HEK293 (cell line): ENCODE measurements around the gene STK39.

ENCODE experiments used
- CTCF ChIA-PET: fragments of 350-600 bp; formaldehyde crosslinking; extraction: SDS; loops from one replicate; lab custom pipeline; 2021; ENCODE audit warnings: antibody characterized with exemption; lab: Yijun Ruan, JAX
- POLR2A ChIA-PET: fragments of 300-600 bp; formaldehyde crosslinking; extraction: SDS; loops from one replicate; lab custom pipeline; 2020; ENCODE audit warnings: antibody characterized with exemption, inconsistent platforms; lab: Yijun Ruan, JAX
- H3K27ac ChIP-seq: fragments of 200-500 bp; sonication (Bioruptor generic); 2 replicates; pipeline ENCODE4 v1.5.1; 2014; ENCODE audit warnings: low read depth, low read length, control low read depth, inconsistent platforms; ENCODE audit errors: extremely low read depth
- H3K36me3 ChIP-seq, 2 experiments: fragments of 200-500 bp in 1 of 2; sonication (Bioruptor generic) in 1 of 2; 1 replicate in 1 of 2; 2 replicates in 1 of 2; pipeline ENCODE4 v1.5.1; 2014 to 2017; ENCODE audit warnings: inconsistent platforms in 2 of 2, low read length in 2 of 2; ENCODE audit not compliant: control insufficient read depth in 2 of 2, insufficient read depth in 1 of 2
- H3K4me1 ChIP-seq: fragments of 200-500 bp; sonication (Bioruptor generic); 2 replicates; pipeline ENCODE4 v1.5.1; 2014; ENCODE audit warnings: mild to moderate bottlenecking, low read length, inconsistent platforms; ENCODE audit not compliant: control insufficient read depth, insufficient read depth
- H3K4me3 ChIP-seq: 2 replicates; pipeline ENCODE4 v1.5.1; 2011; ENCODE audit warnings: low read depth, mild to moderate bottlenecking, control low read depth, low read length, moderate library complexity
- H3K9me3 ChIP-seq: fragments of 200-500 bp; sonication (Bioruptor generic); 2 replicates; pipeline ENCODE4 v1.5.1; 2014; ENCODE audit warnings: low read depth, low read length, inconsistent platforms; ENCODE audit not compliant: control insufficient read depth, insufficient read depth
- GLIS2 ChIP-seq: fragments of 450-650 bp; formaldehyde crosslinking; IDR thresholded peaks from 2 replicates; pipeline ENCODE4 v1.5.1; 2016; ENCODE audit warnings: missing biosample characterization, missing genetic modification characterization
- IKZF3 ChIP-seq: fragments of 450-650 bp; IDR thresholded peaks from 2 replicates; pipeline ENCODE4 v1.5.0; 2018; ENCODE audit warnings: missing biosample characterization, mild to moderate bottlenecking, missing genetic modification characterization, moderate library complexity
- KLF9 ChIP-seq: fragments of 450-650 bp; formaldehyde crosslinking; IDR thresholded peaks from 2 replicates; pipeline ENCODE4 v1.5.1; 2016; ENCODE audit warnings: missing biosample characterization, missing genetic modification characterization, low read depth
- MZF1 ChIP-seq: fragments of 450-650 bp; formaldehyde crosslinking; IDR thresholded peaks from 2 replicates; pipeline ENCODE4 v1.5.1; 2017; ENCODE audit warnings: missing biosample characterization, missing genetic modification characterization, borderline replicate concordance
- PRDM1 ChIP-seq: fragments of 450-650 bp; formaldehyde crosslinking; IDR thresholded peaks from 2 replicates; pipeline ENCODE4; 2016; ENCODE audit warnings: missing biosample characterization, missing genetic modification characterization
- SALL2 ChIP-seq: fragments of 450-650 bp; formaldehyde crosslinking; IDR thresholded peaks from 2 replicates; pipeline ENCODE4 v1.5.0; 2017; ENCODE audit warnings: missing biosample characterization, mild to moderate bottlenecking, missing genetic modification characterization, borderline replicate concordance
- SP2 ChIP-seq: fragments of 450-650 bp; formaldehyde crosslinking; IDR thresholded peaks from 2 replicates; pipeline ENCODE4 v1.5.1; 2016; ENCODE audit warnings: missing biosample characterization, missing genetic modification characterization
- ZBTB20 ChIP-seq: fragments of 450-650 bp; formaldehyde crosslinking; IDR thresholded peaks from 2 replicates; pipeline ENCODE4 v1.5.1; 2016; ENCODE audit warnings: missing biosample characterization, missing genetic modification characterization
- ZNF16 ChIP-seq: fragments of 450-650 bp; formaldehyde crosslinking; IDR thresholded peaks from 2 replicates; pipeline ENCODE4 v1.5.1; 2016; ENCODE audit warnings: low read depth, missing biosample characterization, missing genetic modification characterization
- ZNF174 ChIP-seq: fragments of 450-650 bp; formaldehyde crosslinking; IDR thresholded peaks from 2 replicates; pipeline ENCODE4 v1.5.0; 2017; ENCODE audit warnings: missing biosample characterization, mild to moderate bottlenecking, missing genetic modification characterization
- ZNF354C ChIP-seq: fragments of 450-650 bp; formaldehyde crosslinking; IDR thresholded peaks from 2 replicates; pipeline ENCODE4 v1.5.1; 2016; ENCODE audit warnings: missing biosample characterization, missing genetic modification characterization, low read depth, borderline replicate concordance
- ZNF391 ChIP-seq: fragments of 450-650 bp; formaldehyde crosslinking; IDR thresholded peaks from 2 replicates; pipeline ENCODE4 v1.5.1; 2016; ENCODE audit warnings: low read depth, missing biosample characterization, missing genetic modification characterization, borderline replicate concordance
- ZNF555 ChIP-seq: fragments of 450-650 bp; formaldehyde crosslinking; conservative IDR thresholded peaks from 2 replicates; pipeline ENCODE4 v1.5.1; 2017; ENCODE audit warnings: missing biosample characterization, mild to moderate bottlenecking, missing genetic modification characterization, inconsistent platforms
- ZNF560 ChIP-seq: fragments of 450-650 bp; formaldehyde crosslinking; IDR thresholded peaks from 2 replicates; pipeline ENCODE4 v1.5.1; 2017; ENCODE audit warnings: missing biosample characterization, missing genetic modification characterization, borderline replicate concordance
- ZNF664 ChIP-seq: fragments of 450-650 bp; formaldehyde crosslinking; IDR thresholded peaks from 2 replicates; pipeline ENCODE4 v1.5.1; 2016; ENCODE audit warnings: missing biosample characterization, missing genetic modification characterization
- ZNF670 ChIP-seq: fragments of 450-650 bp; formaldehyde crosslinking; IDR thresholded peaks from 2 replicates; pipeline ENCODE4 v1.5.1; 2016; ENCODE audit warnings: missing biosample characterization, missing genetic modification characterization, low read depth
- ZNF76 ChIP-seq: fragments of 450-650 bp; formaldehyde crosslinking; IDR thresholded peaks from 2 replicates; pipeline ENCODE4; 2016; ENCODE audit warnings: low read depth, missing biosample characterization, missing genetic modification characterization, borderline replicate concordance
- ZNF768 ChIP-seq: fragments of 450-650 bp; formaldehyde crosslinking; IDR thresholded peaks from 2 replicates; pipeline ENCODE4 v1.5.1; 2018; ENCODE audit warnings: missing biosample characterization, mild to moderate bottlenecking, missing genetic modification characterization
- ZNF837 ChIP-seq: fragments of 450-650 bp; formaldehyde crosslinking; IDR thresholded peaks from 2 replicates; pipeline ENCODE4 v1.5.1; 2016; ENCODE audit warnings: missing biosample characterization, missing genetic modification characterization
- TF ChIP-seq, protein P1 (sequence below): IDR thresholded peaks from 2 replicates; pipeline ENCODE4 v1.6.1; 2011; ENCODE audit warnings: mild to moderate bottlenecking, low read depth, low read length, borderline replicate concordance
- TF ChIP-seq, protein P2 (sequence below): fragments of 450-650 bp; formaldehyde crosslinking; IDR thresholded peaks from 2 replicates; pipeline ENCODE4 v1.5.1; 2016; ENCODE audit warnings: missing biosample characterization, missing genetic modification characterization
- TF ChIP-seq, protein P3 (sequence below): fragments of 450-650 bp; formaldehyde crosslinking; IDR thresholded peaks from 2 replicates; pipeline ENCODE4 v1.5.1; 2016; ENCODE audit warnings: missing biosample characterization, missing genetic modification characterization

Gene STK39

DNA sequence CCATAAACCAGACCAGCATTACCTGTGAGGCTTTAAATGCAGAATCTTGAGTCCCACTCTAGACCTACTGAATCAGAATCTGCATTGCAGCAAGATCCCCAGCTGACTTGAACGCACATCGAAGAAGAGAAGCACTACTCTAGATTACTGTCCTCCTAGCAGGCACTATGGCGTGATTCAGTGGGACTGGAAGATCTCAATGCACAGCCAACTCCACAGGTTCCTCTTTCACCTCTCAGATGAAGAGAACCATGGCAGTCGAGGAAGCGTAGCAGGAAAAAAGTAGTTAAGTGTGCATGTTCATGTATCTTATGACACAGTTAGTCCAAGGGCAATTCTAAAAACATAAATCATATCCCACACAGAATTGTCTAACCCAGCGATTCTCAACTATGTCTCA lies 97.4 kb downstream of the STK39 start:
- H3K9me3 ChIP-seq: no peaks in the 10 kb centered on the region
- TF ChIP-seq, protein P1, sequence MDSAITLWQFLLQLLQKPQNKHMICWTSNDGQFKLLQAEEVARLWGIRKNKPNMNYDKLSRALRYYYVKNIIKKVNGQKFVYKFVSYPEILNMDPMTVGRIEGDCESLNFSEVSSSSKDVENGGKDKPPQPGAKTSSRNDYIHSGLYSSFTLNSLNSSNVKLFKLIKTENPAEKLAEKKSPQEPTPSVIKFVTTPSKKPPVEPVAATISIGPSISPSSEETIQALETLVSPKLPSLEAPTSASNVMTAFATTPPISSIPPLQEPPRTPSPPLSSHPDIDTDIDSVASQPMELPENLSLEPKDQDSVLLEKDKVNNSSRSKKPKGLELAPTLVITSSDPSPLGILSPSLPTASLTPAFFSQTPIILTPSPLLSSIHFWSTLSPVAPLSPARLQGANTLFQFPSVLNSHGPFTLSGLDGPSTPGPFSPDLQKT: no peak
- TF ChIP-seq ZNF664 (no peak), GLIS2 (tag by site-specific recombination) (no peak), SP2 (no peak), ZNF560 (tag by site-specific recombination) (no peak), ZNF354C (tag by site-specific recombination) (no peak), ZNF174 (tag by site-specific recombination) (no peak), MZF1 (tag by site-specific recombination) (no peak)
- no peaks in the 10 kb centered on the region for H3K4me1 ChIP-seq
- no peak overlapping the region for H3K27ac ChIP-seq
- ChIA-PET POLR2A (no interaction called here), CTCF (no interaction called here)
- no peak overlapping the region for H3K4me3 ChIP-seq
- peaks cover 0 to 3% of the 10 kb centered on the region in 2 experiments; a peak in 1 of 3 replicates for H3K36me3 ChIP-seq

DNA sequence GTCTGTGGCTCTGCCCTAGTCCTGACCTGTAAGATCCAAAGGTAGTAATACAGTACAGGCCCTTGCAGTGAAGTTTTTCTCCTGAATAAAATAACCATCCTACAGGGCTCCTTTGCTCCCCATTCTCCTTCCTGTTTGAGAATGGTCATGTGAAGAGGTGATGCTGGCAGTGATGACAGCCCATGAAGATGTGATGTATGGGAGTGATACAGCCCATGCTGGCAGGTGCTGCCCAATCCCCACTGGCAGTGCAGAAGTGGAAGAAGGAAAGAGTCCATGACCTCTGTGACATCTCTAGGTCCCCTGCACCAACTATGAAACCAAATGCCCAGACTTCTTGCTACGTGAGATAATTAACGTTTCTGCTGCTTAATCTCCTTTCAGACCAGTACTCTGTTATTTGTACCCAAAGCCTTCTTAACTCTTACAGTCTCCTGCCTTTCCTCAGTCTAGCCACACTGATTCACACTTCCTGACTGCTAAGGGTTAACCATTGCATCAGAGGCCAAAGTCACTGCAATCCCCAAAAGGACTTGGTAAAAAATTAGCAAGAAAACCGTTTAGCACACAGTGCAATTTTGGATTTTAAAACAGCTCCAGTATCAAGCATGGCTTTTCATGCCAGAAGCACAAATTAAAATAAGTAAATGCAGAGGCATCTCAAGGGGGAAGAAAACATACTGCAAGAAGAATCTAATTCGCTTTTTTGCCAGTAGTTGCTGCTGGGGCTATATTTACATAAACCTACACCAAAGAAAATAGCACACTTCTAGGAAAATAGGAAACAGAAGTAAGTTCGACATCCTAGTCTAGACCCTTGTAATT lies 98.0 kb downstream of the STK39 start:
- H3K9me3 ChIP-seq: no peaks in the 10 kb centered on the region
- TF ChIP-seq ZNF768 (tag by site-specific recombination) (no peak), PRDM1 (tag by site-specific recombination) (no peak), ZNF670 (tag by site-specific recombination) (no peak), KLF9 (tag by site-specific recombination) (no peak), ZNF837 (tag by site-specific recombination) (no peak), ZNF391 (tag by site-specific recombination) (no peak), ZBTB20 (tag by site-specific recombination) (no peak), IKZF3 (tag by site-specific recombination) (no peak), ZNF76 (tag by site-specific recombination) (no peak), ZNF560 (tag by site-specific recombination) (no peak), SALL2 (tag by site-specific recombination) (no peak), ZNF16 (tag by site-specific recombination) (no peak), ZNF555 (tag by site-specific recombination) (no peak)
- TF ChIP-seq, protein P1: no peak
- TF ChIP-seq, protein P2, sequence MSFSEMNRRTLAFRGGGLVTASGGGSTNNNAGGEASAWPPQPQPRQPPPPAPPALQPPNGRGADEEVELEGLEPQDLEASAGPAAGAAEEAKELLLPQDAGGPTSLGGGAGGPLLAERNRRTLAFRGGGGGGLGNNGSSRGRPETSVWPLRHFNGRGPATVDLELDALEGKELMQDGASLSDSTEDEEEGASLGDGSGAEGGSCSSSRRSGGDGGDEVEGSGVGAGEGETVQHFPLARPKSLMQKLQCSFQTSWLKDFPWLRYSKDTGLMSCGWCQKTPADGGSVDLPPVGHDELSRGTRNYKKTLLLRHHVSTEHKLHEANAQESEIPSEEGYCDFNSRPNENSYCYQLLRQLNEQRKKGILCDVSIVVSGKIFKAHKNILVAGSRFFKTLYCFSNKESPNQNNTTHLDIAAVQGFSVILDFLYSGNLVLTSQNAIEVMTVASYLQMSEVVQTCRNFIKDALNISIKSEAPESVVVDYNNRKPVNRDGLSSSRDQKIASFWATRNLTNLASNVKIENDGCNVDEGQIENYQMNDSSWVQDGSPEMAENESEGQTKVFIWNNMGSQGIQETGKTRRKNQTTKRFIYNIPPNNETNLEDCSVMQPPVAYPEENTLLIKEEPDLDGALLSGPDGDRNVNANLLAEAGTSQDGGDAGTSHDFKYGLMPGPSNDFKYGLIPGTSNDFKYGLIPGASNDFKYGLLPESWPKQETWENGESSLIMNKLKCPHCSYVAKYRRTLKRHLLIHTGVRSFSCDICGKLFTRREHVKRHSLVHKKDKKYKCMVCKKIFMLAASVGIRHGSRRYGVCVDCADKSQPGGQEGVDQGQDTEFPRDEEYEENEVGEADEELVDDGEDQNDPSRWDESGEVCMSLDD (tag by site-specific recombination): no peak
- TF ChIP-seq, protein P3, sequence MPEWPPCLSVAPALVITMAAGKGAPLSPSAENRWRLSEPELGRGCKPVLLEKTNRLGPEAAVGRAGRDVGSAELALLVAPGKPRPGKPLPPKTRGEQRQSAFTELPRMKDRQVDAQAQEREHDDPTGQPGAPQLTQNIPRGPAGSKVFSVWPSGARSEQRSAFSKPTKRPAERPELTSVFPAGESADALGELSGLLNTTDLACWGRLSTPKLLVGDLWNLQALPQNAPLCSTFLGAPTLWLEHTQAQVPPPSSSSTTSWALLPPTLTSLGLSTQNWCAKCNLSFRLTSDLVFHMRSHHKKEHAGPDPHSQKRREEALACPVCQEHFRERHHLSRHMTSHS (tag by site-specific recombination): no peak
- TF ChIP-seq, all 188 proteins: peak for 0
- no peak overlapping the region for H3K27ac ChIP-seq
- peaks cover 0 to 3% of the 10 kb centered on the region in 2 experiments; a peak in 1 of 3 replicates for H3K36me3 ChIP-seq
- no peak overlapping the region for H3K4me3 ChIP-seq
- no peaks in the 10 kb centered on the region for H3K4me1 ChIP-seq
- CTCF ChIA-PET: no interaction called here
- POLR2A ChIA-PET: no interaction called here
